H1 (cell line): ENCODE data around the gene TPPP.

Source experiments
- CEBPB ChIP-seq: IDR thresholded peaks from 2 replicates; pipeline ENCODE4 v1.6.1; 2012; ENCODE audit warnings: low read depth, low read length
- CREB1 ChIP-seq: IDR thresholded peaks from 2 replicates; pipeline ENCODE4 v1.6.1; 2012; ENCODE audit warnings: inconsistent platforms
- CTCF ChIP-seq, 3 experiments: IDR thresholded peaks; 1 replicate in 2 of 3; 2 replicates in 1 of 3; pipeline versions ENCODE4 v1.5.1 to v1.6.1; 2011; ENCODE audit warnings: low read length in 3 of 3, mild to moderate bottlenecking in 3 of 3, inconsistent platforms in 2 of 3, low read depth in 1 of 3, moderate library complexity in 1 of 3; ENCODE audit not compliant: insufficient read depth in 1 of 3; ENCODE audit errors: control extremely low read depth in 1 of 3
- EP300 ChIP-seq, 2 experiments: IDR thresholded peaks; 1 replicate in 1 of 2; 2 replicates in 1 of 2; pipeline ENCODE4 v1.6.1; 2011 to 2012; ENCODE audit warnings: low read depth in 2 of 2, low read length in 2 of 2, mild to moderate bottlenecking in 2 of 2, borderline replicate concordance in 1 of 2, inconsistent platforms in 1 of 2, moderate library complexity in 1 of 2
- EZH2 ChIP-seq: fragments of 200-600 bp; sonication (generic); IDR thresholded peaks from 2 replicates; pipeline ENCODE4 v1.7.1; 2012; ENCODE audit warnings: low read depth, mild to moderate bottlenecking, moderate library complexity, low read length, inconsistent platforms; ENCODE audit not compliant: severe bottlenecking
- HDAC6 ChIP-seq: IDR thresholded peaks from one replicate; pipeline ENCODE4 v1.7.1; 2012; ENCODE audit warnings: low read depth, mild to moderate bottlenecking, inconsistent platforms, low read length, moderate library complexity
- POLR2AphosphoS5 ChIP-seq: IDR thresholded peaks from 2 replicates; pipeline ENCODE4 v1.6.1; 2011; ENCODE audit warnings: low read depth, low read length
- RAD21 ChIP-seq, 2 experiments: IDR thresholded peaks in 1 of 2; conservative IDR thresholded peaks in 1 of 2; 2 replicates each; pipeline ENCODE4 v1.6.1; 2011; ENCODE audit warnings: low read depth in 2 of 2, low read length in 2 of 2, improper control_type of control experiment in 1 of 2, inconsistent platforms in 1 of 2, mild to moderate bottlenecking in 1 of 2, moderate library complexity in 1 of 2
- RFX5 ChIP-seq: IDR thresholded peaks from 2 replicates; pipeline ENCODE4 v1.6.1; 2011; ENCODE audit warnings: low read depth, low read length, improper control_type of control experiment, borderline replicate concordance
- SRF ChIP-seq: IDR thresholded peaks from 2 replicates; pipeline ENCODE4 v1.6.1; 2011; ENCODE audit warnings: mild to moderate bottlenecking, low read depth, low read length, moderate library complexity
- TAF1 ChIP-seq: IDR thresholded peaks from 2 replicates; pipeline ENCODE4 v1.6.1; 2011; ENCODE audit warnings: mild to moderate bottlenecking, low read depth, low read length
- TBP ChIP-seq: IDR thresholded peaks from 2 replicates; pipeline ENCODE4 v1.6.1; 2011; ENCODE audit warnings: low read depth, low read length, improper control_type of control experiment
- YY1 ChIP-seq: IDR thresholded peaks from 2 replicates; pipeline ENCODE4 v1.6.1; 2011; ENCODE audit warnings: low read depth, mild to moderate bottlenecking, low read length

DNA sequence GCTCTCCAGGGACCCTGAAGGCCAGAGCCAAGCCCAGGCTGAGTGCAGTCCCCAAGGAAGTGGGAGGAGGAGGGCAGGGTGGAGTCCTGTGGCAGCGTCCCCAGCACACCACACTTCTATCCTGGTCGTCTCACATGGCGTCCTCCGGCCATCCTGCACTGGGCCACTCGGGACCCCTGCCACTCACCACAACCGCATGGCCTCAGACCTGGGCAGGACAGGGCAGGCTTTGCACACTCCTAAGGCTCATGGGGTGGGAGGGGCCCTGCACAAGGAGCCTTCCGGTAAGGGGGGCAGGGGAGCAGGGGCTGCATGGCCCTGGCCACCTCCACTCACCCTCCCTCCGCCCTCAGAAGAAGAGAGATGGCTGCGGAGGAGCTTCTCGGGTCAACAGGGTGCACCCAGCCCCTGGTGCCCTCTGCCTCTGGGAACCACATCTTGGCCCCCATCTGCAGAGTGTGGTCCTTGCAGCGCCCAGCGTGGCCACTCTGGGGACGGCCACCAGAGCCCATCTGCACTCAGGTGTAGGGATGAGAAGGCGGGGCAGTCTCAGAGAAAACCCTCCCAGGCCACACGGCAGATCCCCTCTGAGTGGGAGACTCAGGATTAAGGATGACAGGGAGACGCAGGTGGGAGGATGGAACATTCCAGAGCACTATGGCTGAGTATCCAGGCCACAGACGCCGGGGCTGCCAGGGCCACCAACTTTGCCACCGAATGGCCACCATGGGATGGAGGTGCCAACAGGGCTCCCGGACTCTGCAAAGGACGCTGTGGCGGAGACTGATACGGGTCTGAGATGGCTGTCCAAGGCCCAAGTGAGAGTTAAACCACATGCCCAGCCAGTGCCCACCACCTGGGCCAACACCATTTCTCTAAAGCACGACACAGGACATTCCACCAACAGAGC lies 7.6 kb downstream of the TPPP start:
- TF ChIP-seq CREB1 (no peak), CTCF (IDR thresholded peaks at IDR 0.05; ENCODE audit: control extremely low read depth in 1 of 3, insufficient read depth in 1 of 3, low read depth in 1 of 3, low read length in 3 of 3) (no peak), SRF (no peak), EP300 (IDR thresholded peaks at IDR 0.05; ENCODE audit: borderline replicate concordance in 1 of 2, low read depth in 2 of 2, low read length in 2 of 2) (no peak), POLR2AphosphoS5 (no peak), RAD21 (IDR thresholded peaks at IDR 0.05 in 1 of 2, conservative IDR thresholded peaks at IDR 0.05 in 1 of 2; ENCODE audit: low read depth in 2 of 2, low read length in 2 of 2) (no peak), EZH2 (no peak), CEBPB (no peak), HDAC6 (no peak), YY1 (no peak), TAF1 (no peak), TBP (no peak), RFX5 (no peak)
